Fibroblast of lung (primary cell): Measurements from ENCODE around the gene PIK3R1.

ENCODE experiments used
- EZH2 ChIP-seq: IDR thresholded peaks from 2 replicates; pipeline ENCODE4 v1.5.1; 2012; ENCODE audit warnings: low read length, control low read depth, mild to moderate bottlenecking; ENCODE audit errors: missing control alignments
- TF ChIP-seq, protein P1 (sequence below), 2 donors: IDR thresholded peaks in 1 of 2; conservative IDR thresholded peaks in 1 of 2; 1 replicate in 1 of 2; 2 replicates in 1 of 2; pipeline ENCODE4 v1.5.1; 2011 to 2012; ENCODE audit warnings: low read length in 2 of 2, control low read depth in 1 of 2, inconsistent platforms in 1 of 2, low read depth in 1 of 2, mild to moderate bottlenecking in 1 of 2

DNA sequence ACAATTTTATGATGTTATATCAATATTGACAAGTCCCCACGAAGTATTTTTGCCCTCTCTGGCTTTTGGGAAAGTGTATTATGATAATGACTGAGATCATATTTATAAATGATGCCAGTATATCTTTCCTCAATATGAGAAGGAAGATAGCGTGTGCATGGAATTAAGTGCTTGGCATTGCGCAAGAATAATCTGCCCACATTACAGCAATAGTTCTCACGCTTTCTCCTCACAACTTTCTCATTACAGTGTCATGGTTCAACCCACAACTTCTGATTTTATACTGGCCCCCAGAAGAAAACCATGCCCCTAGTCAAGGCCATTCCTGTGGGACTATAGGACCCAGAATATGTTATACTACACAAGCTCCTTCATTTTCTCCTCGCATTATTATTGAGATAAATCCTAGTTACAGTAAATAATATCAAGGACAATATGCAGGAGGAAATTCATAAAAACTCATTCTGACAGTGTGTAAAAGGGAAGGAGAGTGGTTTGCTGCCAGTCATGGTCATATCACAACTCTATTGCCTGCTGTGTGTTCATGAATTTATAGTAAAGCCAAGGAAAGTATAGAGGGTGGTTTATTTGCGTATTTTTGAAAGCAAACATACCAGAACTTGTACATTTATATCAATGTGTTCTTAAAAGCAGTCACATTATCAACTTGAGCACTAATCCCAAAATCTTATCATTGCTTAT lies 114.1 kb downstream of the PIK3R1 start:
- TF ChIP-seq, protein P1, sequence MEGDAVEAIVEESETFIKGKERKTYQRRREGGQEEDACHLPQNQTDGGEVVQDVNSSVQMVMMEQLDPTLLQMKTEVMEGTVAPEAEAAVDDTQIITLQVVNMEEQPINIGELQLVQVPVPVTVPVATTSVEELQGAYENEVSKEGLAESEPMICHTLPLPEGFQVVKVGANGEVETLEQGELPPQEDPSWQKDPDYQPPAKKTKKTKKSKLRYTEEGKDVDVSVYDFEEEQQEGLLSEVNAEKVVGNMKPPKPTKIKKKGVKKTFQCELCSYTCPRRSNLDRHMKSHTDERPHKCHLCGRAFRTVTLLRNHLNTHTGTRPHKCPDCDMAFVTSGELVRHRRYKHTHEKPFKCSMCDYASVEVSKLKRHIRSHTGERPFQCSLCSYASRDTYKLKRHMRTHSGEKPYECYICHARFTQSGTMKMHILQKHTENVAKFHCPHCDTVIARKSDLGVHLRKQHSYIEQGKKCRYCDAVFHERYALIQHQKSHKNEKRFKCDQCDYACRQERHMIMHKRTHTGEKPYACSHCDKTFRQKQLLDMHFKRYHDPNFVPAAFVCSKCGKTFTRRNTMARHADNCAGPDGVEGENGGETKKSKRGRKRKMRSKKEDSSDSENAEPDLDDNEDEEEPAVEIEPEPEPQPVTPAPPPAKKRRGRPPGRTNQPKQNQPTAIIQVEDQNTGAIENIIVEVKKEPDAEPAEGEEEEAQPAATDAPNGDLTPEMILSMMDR (conservative IDR thresholded peaks at IDR 0.05 in 1 of 2, IDR thresholded peaks at IDR 0.05 in 1 of 2; ENCODE audit: low read depth in 1 of 2, low read length in 2 of 2): no peak
- no peak for TF ChIP-seq EZH2
